Mammary epithelial cell (primary cell): ENCODE measurements around the gene MTAP.

Experiments used
- CTCF ChIP-seq, 2 donors: IDR thresholded peaks in 1 of 2; conservative IDR thresholded peaks in 1 of 2; 2 replicates each; pipeline ENCODE4 v1.5.1; 2011 to 2012; ENCODE audit warnings: inconsistent platforms in 2 of 2, low read length in 2 of 2, mild to moderate bottlenecking in 2 of 2, control low read depth in 1 of 2, low read depth in 1 of 2; ENCODE audit not compliant: insufficient read depth in 1 of 2; ENCODE audit errors: extremely low read depth in 1 of 2
- EZH2 ChIP-seq: IDR thresholded peaks from 2 replicates; pipeline ENCODE4 v1.6.1; 2012; ENCODE audit warnings: low read length, inconsistent platforms, borderline replicate concordance

- no peak for TF ChIP-seq CTCF (conservative IDR thresholded peaks at IDR 0.05 in 1 of 2, IDR thresholded peaks at IDR 0.05 in 1 of 2; ENCODE audit: extremely low read depth in 1 of 2, insufficient read depth in 1 of 2, low read depth in 1 of 2, low read length in 2 of 2)
- TF ChIP-seq EZH2 = no peak
Observed at GRCh38 chr9:21837501-21837900, 35.1 kb downstream of the MTAP start.
